ENCODE data around the gene AGRN. TPM values are rescaled to one million over a fixed set of nuclear protein-coding genes. Genes with fewer than 3 reads are reported as not detected.
"Not testable (repeated sequence)": the region's sequence is repeated elsewhere in the genome, so short reads cannot be mapped to it uniquely, and the experiment has no call there.

AGRN gene
- total RNA-seq, 8 experiments from 2014 or later = 27.0 to 120 (median 64.2) TPM

DNA sequence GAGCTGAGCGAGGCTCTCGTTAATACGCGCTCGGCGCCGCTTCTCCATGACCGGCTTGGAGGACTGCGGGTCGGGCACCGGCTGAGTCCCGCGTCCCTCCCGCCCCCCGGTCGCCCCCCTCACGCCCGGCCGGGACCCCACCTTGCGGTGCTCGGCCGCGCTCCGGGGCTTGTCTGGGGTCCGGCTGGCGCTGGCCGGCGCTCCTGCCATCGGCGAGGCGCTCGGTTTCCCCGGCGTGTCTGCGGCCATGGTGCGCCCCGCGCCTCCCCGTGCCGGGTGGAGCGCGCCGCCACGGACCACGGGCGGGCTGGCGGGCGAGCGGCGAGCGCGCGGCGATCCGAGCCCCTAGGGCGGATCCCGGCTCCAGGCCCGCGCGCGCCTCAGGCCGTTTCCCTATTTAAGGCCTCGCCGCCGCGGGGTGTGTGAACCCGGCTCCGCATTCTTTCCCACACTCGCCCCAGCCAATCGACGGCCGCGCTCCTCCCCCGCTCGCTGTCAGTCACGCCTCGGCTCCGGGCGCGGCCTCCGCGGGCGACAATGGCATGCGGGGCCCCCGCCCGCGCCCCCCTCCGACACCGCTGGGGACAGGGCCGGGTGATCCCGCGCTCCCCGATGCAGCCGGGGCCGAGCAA lies 20.1 kb upstream of the AGRN start, which contains the start of gene HES4:
Gene HES4, minus strand, starts transcription at position 373 of the 632 bp plus-strand sequence. Its CDS starts 124 bp downstream, at position 249.
- in situ Hi-C loops (cut with MboI; ENCODE audit: low pct_unique_long_range_greater_than_20kb in 2 of 9, low sequenced_read_pairs in 9 of 9, unreplicated experiment in 9 of 9) = loop anchor here in 2 of 9 experiments (25.0 kb wide), 1 partner anchor 262 kb away; the partner anchor contains the start of gene UBE2J2 (in 2 of the 2)
- peak; percentile 52 to 73 (median 62) for ATAC-seq (replicated peaks in 6 of 8)
- peaks cover 29 to 43% of the 10 kb centered on the region in 2 donors for H3K4me1 ChIP-seq (replicated peaks in 1 of 2)
- no CpG with 5 or more reads among the region's 95 CpGs for WGBS, 10 experiments
- H3K4me3 ChIP-seq = peak within 1 kb of the TSS; percentile 52 to 99 (median 55)
- peak within 1 kb of the TSS; percentile 96 to 98 for H3K27ac ChIP-seq

- peak; percentile 17 to 66 (median 57) for ATAC-seq (replicated peaks in 6 of 8)
- in situ Hi-C loops (cut with MboI; ENCODE audit: low pct_unique_long_range_greater_than_20kb in 2 of 9, low sequenced_read_pairs in 9 of 9, unreplicated experiment in 9 of 9) = loop anchor here in 2 of 9 experiments (25.0 kb wide), 1 partner anchor 262 kb away; the partner anchor contains the start of gene UBE2J2 (in 2 of the 2)
- H3K4me3 ChIP-seq = peak overlapping the region; percentile 52 to 99 (median 55)
- WGBS, 10 experiments = 0 to 5% (median 2%) methylated on average over 5 to 26 of the region's 75 CpGs; no CpG with 5 or more reads in 6 of the 10 experiments
- peaks cover 35 to 43% of the 10 kb centered on the region in 2 donors for H3K4me1 ChIP-seq (replicated peaks in 1 of 2)
- H3K27ac ChIP-seq = peak overlapping the region; percentile 96 to 98
Measured at GRCh38 chr1:1000357-1001056, 19.4 kb upstream of the AGRN start.

DNA sequence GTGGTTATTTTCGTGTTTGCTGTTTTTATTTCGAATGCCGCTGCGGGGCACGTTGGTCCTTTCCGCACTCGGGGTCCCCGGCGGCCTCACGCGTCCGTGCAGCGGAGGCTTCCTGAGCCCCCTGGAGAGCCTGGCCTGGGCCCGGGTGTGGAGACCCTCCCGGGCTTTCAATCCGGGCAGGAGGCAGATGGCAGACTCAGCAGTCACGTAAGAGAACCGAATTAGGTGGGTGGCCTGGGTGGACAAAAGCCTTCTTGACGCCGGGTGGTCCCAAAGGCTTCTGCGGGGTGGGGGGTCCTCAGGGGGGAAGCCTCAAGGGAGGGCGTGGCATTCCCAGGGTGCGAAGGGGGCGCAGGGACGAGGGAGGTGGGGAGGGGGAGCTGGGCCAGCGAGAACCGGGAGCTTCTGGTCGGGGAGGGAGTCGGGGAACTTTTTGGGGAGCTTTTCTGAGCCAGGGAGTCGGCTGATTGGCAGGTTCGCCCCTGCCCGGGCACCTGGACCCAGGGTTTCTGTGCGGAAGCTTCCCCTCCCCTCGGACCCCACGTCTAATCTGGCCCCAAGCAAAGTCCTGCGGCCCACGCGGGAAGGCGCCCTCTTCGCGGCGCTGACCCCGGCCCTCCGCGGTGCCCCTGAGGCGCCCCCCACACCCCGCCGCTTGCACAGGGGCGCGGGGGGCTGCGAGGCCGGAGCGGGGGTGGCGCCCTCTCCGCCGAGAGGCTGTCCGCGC lies 18.7 kb upstream of the AGRN start:
- ATAC-seq (replicated peaks in 6 of 8) = peak in 2 of 8 experiments; percentile 0
- 0 to 1% (median 0%) methylated on average over 1 to 13 of the region's 58 CpGs; no CpG with 5 or more reads in 6 of the 10 experiments for WGBS, 10 experiments
- peak overlapping the region; percentile 96 to 98 for H3K27ac ChIP-seq
- H3K4me1 ChIP-seq (replicated peaks in 1 of 2) = peaks cover 37 to 45% of the 10 kb centered on the region in 2 donors
- in situ Hi-C loops (cut with MboI; ENCODE audit: low pct_unique_long_range_greater_than_20kb in 2 of 9, low sequenced_read_pairs in 9 of 9, unreplicated experiment in 9 of 9) = loop anchor here in 2 of 9 experiments (25.0 kb wide), 1 partner anchor 261 kb away; the partner anchor contains the start of gene UBE2J2 (in 2 of the 2)
- peak overlapping the region; percentile 52 to 99 (median 55) for H3K4me3 ChIP-seq

DNA sequence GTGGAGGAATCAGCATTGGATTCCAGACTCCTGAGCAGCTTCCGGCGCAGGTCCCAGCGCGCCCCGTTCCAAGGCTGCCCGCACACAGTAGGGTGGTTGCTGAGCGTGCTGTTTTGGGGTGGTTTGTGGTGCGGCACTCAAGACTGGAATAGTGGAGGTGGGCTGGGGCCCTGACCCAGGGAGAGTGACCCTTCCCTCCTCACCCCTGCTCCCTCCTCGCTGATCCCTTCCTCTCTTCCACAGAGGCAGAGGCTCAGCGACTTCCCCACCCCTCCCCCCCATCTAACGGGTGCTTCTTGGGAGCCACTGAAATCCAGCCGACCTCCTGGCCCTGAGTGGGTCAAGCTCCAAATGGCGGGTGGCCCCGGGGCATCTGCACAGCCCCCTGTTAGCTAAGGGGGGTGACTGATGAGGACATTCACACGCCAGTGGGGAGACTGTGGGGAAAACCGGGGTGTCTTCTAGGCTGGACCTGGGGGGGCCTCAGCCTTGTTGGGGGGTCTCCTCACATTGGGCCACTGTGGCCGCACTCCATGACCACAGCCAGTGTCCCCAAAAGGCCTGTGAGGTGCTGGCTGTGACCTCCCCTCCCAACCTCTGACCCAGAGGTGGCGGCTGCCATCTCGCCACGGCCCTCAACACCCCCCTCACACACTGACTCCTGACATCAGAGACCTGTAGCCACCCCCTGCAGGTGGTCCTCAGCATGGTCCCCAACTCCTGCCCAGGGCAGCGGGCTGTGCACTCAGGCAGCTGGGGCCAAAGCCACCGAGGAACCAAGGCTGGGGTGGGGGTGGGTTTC lies 16.1 kb upstream of the AGRN start:
- in situ Hi-C loops (cut with MboI; ENCODE audit: low pct_unique_long_range_greater_than_20kb in 2 of 9, low sequenced_read_pairs in 9 of 9, unreplicated experiment in 9 of 9) = loop anchor here in 2 of 9 experiments (25.0 kb wide), 1 partner anchor 258 kb away; the partner anchor contains the start of gene UBE2J2 (in 2 of the 2)
- no peak overlapping the region for H3K4me3 ChIP-seq
- H3K4me1 ChIP-seq (replicated peaks in 1 of 2) = peaks cover 31 to 34% of the 10 kb centered on the region in 2 donors
- H3K27ac ChIP-seq = no peak overlapping the region
- WGBS, 10 experiments = 20 to 100% (median 80%) methylated on average over 1 to 9 of the region's 22 CpGs; no CpG with 5 or more reads in 5 of the 10 experiments
- ATAC-seq (replicated peaks in 6 of 8) = no peak

DNA sequence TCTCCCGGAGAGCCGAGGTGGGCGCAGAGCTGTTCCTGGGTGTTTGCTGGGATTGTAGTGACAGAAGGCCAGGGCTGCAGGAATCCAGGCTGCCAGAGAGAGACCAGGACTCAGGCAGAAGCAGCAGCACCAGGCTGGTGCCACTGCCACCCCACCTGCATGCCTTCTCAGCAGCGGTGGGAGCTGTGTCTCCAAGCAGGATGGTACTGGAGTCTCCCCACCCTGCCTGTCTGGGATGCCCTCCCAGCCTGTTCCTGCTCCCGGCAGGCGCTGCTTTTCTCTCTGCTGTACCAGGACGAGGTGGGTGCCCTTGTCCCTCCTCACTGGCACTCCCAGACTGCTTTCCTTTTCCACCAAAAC lies 15.5 kb upstream of the AGRN start:
- H3K27ac ChIP-seq = peak overlapping the region; percentile 56 to 70
- in situ Hi-C loops (cut with MboI; ENCODE audit: low pct_unique_long_range_greater_than_20kb in 2 of 9, low sequenced_read_pairs in 9 of 9, unreplicated experiment in 9 of 9) = loop anchor here in 2 of 9 experiments (25.0 kb wide), 1 partner anchor 258 kb away; the partner anchor contains the start of gene UBE2J2 (in 2 of the 2)
- H3K4me1 ChIP-seq (replicated peaks in 1 of 2) = peaks cover 31 to 34% of the 10 kb centered on the region in 2 donors
- ATAC-seq (replicated peaks in 6 of 8) = no peak
- H3K4me3 ChIP-seq = no peak overlapping the region
- WGBS, 10 experiments = 25 to 83% (median 59%) methylated on average over 1 to 6 of the region's 7 CpGs; no CpG with 5 or more reads in 6 of the 10 experiments

DNA sequence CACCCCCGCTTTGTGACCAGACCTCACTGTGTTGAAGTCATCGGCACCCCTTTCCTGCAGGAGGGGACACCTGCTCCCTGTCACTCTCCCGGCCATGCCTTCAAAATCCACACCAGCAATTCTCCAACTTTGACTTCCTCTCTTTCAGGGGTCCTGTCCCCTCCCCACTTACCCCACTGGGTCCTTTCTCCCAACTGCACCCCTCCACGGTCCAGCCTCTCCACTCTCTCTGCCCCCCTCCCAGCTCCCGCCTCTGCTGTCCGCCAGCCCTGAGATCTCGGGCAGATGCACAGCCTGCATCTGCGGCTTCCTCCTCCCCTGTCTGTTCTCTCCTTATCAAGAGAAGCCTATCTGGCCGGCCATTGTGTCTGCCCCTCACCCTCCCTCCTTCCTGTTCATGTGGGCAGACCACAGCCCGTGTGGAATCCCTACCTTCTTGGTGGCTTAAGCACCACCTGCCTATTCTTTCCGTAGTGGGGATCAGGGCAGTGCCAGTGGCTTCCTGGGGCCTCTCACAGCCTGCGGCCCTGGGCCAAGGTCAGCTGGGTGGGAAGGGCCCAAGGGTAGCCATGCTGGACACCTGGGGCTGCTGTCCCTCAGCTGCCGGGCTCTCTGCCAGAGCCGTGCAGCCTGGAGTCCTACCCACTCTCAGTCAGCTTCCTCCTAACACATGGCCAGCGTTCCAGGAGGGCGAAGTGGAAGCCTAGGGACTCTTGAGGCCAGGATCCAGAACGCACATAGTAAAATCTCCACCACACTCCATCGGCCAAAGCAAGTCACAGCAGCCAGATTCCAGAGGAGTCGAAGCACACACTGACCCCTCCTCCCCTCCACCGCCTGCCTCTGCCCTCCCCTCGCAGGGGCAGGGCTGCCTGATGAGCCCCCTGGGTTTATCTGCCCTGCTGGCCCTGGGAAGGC lies 14.9 kb upstream of the AGRN start:
- 0 to 75% (median 22%) methylated on average over 2 to 8 of the region's 21 CpGs; no CpG with 5 or more reads in 3 of the 10 experiments for WGBS, 10 experiments
- Histone ChIP-seq H3K4me1 (replicated peaks in 1 of 2) (peaks cover 31 to 34% of the 10 kb centered on the region in 2 donors), H3K27ac (peak overlapping the region; percentile 56 to 70), H3K4me3 (no peak overlapping the region)
- ATAC-seq (replicated peaks in 6 of 8) = peak; percentile 2 to 23 (median 10)
- in situ Hi-C loops (cut with MboI; ENCODE audit: low pct_unique_long_range_greater_than_20kb in 2 of 9, low sequenced_read_pairs in 9 of 9, unreplicated experiment in 9 of 9) = loop anchor here in 2 of 9 experiments (25.0 kb wide), 1 partner anchor 257 kb away; the partner anchor contains the start of gene UBE2J2 (in 2 of the 2)

- H3K4me3 ChIP-seq = no peak overlapping the region
- H3K4me1 ChIP-seq (replicated peaks in 1 of 2) = peaks cover 31 to 34% of the 10 kb centered on the region in 2 donors
- no CpG with 5 or more reads among the region's 23 CpGs for WGBS, 10 experiments
- in situ Hi-C loops (cut with MboI; ENCODE audit: low pct_unique_long_range_greater_than_20kb in 2 of 9, low sequenced_read_pairs in 9 of 9, unreplicated experiment in 9 of 9) = loop anchor here in 2 of 9 experiments (25.0 kb wide), 1 partner anchor 256 kb away; the partner anchor contains the start of gene UBE2J2 (in 2 of the 2)
- peak overlapping the region; percentile 56 to 70 for H3K27ac ChIP-seq
- peak in 1 of 8 experiments; percentile 0 for ATAC-seq (replicated peaks in 6 of 8)
Measured at GRCh38 chr1:1005774-1006304, 14.1 kb upstream of the AGRN start.

GRCh38 chr1:1006305-1007159 lies 13.4 kb upstream of the AGRN start:
- ATAC-seq (replicated peaks in 6 of 8) = peak in 5 of 8 experiments; percentile 6 to 45 (median 29)
- peak overlapping the region; percentile 56 to 70 for H3K27ac ChIP-seq
- H3K4me1 ChIP-seq (replicated peaks in 1 of 2) = peaks cover 31 to 34% of the 10 kb centered on the region in 2 donors
- no peak overlapping the region for H3K4me3 ChIP-seq
- 55 to 85% (median 75%) methylated on average over 4 to 24 of the region's 37 CpGs; no CpG with 5 or more reads in 4 of the 10 experiments for WGBS, 10 experiments
- in situ Hi-C loops (cut with MboI; ENCODE audit: low pct_unique_long_range_greater_than_20kb in 2 of 9, low sequenced_read_pairs in 9 of 9, unreplicated experiment in 9 of 9) = loop anchor here in 2 of 9 experiments (25.0 kb wide), 1 partner anchor 256 kb away; the partner anchor contains the start of gene UBE2J2 (in 2 of the 2)

- H3K4me1 ChIP-seq (replicated peaks in 1 of 2) = peaks cover 34 to 36% of the 10 kb centered on the region in 2 donors
- not testable (repeated sequence) for ATAC-seq (replicated peaks in 6 of 8); H3K27ac ChIP-seq; H3K4me3 ChIP-seq
- WGBS, 10 experiments = 0 to 100% (median 91%) methylated on average over 1 to 7 of the region's 8 CpGs; no CpG with 5 or more reads in 1 of the 10 experiments
- in situ Hi-C loops (cut with MboI; ENCODE audit: low pct_unique_long_range_greater_than_20kb in 2 of 9, low sequenced_read_pairs in 9 of 9, unreplicated experiment in 9 of 9) = loop anchor here in 2 of 9 experiments (25.0 kb wide), 1 partner anchor 252 kb away; the partner anchor contains the start of gene UBE2J2 (in 2 of the 2)
Measured at GRCh38 chr1:1010131-1010530, 9.8 kb upstream of the AGRN start.
